ENCODE results near the gene ZNF33B.

The ZNF33B gene

DNA sequence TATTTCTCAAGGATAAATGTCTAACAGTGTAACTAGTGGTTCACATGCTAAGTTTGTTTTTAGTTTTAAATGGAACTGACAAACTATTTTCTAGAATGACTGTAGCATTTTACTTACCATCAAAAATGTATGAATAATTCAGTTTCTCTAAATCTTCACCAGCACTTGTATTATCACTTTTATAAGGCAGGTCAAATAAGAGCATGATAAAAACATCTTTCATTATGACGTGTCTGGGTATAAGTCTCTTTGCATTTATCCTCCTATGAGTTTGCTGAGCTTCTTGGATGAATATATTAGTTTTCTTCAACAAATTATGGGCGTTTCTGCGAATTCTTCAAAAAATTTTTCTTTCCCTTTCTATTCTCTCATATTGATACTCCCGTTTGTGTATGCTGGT, 19.9 kb downstream of the ZNF33B start:
- DNase-seq (ENCODE audit: low read depth): no peak
- no peak for TF ChIP-seq CTCF (conservative IDR thresholded peaks at IDR 0.05; ENCODE audit: low read depth, low read length)
- H3K4me3 ChIP-seq (ENCODE audit: low read length): no peak overlapping the region

DNA sequence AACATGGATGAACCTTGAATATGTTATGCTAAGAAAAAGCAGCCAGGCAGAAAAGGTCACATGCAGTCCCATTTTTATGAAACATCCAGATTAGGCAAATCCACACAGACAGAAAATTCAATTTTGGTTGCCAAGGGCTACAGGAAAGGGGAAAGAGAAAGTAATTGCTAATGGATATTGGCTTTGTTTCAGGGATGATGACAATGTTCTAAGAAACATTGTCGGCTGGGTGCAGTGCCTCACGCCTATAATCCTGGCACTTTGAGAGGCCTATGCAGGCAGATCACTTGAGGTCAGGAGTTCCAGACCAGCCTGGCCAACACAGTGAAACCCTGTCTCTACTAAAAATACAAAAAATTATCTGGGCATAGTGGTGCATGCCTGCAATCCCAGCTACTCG, 23.0 kb downstream of the ZNF33B start:
- no peak for TF ChIP-seq CTCF (conservative IDR thresholded peaks at IDR 0.05; ENCODE audit: low read depth, low read length)
- H3K4me3 ChIP-seq (ENCODE audit: low read length): no peak overlapping the region
- no peak for DNase-seq (ENCODE audit: low read depth)

GRCh38 chr10:42609872-42610271, 28.5 kb downstream of the ZNF33B start:
- TF ChIP-seq CTCF (conservative IDR thresholded peaks at IDR 0.05; ENCODE audit: low read depth, low read length): no peak
- no peak overlapping the region for H3K4me3 ChIP-seq (ENCODE audit: low read length)
- no peak for DNase-seq (ENCODE audit: low read depth)

DNA sequence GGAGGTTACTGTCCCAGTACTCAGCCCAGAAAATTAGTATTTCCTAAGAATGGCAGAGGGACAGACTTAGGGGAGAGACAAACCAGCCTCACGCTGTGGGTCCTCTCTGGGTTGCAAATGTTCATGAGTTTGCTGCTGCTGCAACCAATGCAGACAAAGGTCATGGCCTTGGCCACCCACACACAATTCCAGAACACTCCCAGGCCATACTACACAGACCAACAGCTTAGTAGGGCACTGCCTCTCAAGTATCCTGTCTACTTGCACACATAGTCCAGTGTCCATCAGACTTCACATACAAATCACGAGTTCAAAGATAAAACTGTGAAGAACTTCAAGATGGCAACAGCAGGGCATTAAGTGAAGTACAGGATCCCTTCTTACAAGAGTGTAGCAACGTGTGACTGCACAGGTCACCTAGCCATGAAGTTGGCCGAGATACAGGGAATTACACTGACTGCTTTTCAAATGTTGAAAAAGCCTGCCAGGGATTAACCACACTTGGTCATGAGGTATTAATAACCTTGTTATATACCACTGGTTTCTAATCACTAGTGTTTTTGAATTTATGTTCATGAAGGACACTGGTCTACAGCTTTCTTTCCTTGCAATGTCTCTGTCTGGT, 40.0 kb downstream of the ZNF33B start:
- no peak for DNase-seq (ENCODE audit: low read depth)
- TF ChIP-seq CTCF (conservative IDR thresholded peaks at IDR 0.05; ENCODE audit: low read depth, low read length): no peak
- no peak overlapping the region for H3K4me3 ChIP-seq (ENCODE audit: low read length)

DNA sequence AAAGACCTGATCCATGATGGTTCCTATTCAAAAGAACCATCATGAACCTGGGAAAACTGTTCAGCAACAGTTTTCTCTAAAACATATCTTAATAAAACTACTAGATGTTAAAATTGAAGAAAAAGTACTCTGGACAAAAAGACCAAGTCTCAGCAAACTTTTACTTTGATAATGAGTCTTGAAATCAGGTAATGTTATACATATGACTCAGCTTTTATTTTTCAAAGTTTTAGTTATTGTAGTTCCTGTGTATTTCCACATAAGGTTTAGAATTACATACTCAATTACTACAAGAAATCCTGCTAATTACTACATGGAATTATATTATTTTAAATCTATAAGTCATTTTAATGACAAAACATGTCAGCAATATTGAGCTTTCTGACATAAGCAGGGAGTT, 42.2 kb downstream of the ZNF33B start:
- no peak for DNase-seq (ENCODE audit: low read depth)
- TF ChIP-seq CTCF (conservative IDR thresholded peaks at IDR 0.05; ENCODE audit: low read depth, low read length): no peak
- H3K4me3 ChIP-seq (ENCODE audit: low read length): no peak overlapping the region

GRCh38 chr10:42594246-42594650, 44.1 kb downstream of the ZNF33B start:
- H3K4me3 ChIP-seq (ENCODE audit: low read length): no peak overlapping the region

More at GRCh38 chr10:42594246-42594650, 44.1 kb downstream of the ZNF33B start:
- TF ChIP-seq CTCF (conservative IDR thresholded peaks at IDR 0.05; ENCODE audit: low read depth, low read length): no peak
- no peak for DNase-seq (ENCODE audit: low read depth)

Measured in retinal pigment epithelial cell (primary cell).